NB4 (cell line): ENCODE measurements around the gene MYOZ3.

ENCODE experiments used
- POLR2A ChIP-seq: IDR thresholded peaks from 2 replicates; pipeline ENCODE4 v1.6.1; 2011; ENCODE audit warnings: mild to moderate bottlenecking; ENCODE audit not compliant: insufficient read length; ENCODE audit errors: extremely low read depth
- TF ChIP-seq, protein P1 (sequence below): IDR thresholded peaks from one replicate; pipeline ENCODE4 v1.5.1; 2012; ENCODE audit warnings: low read depth, low read length

DNA sequence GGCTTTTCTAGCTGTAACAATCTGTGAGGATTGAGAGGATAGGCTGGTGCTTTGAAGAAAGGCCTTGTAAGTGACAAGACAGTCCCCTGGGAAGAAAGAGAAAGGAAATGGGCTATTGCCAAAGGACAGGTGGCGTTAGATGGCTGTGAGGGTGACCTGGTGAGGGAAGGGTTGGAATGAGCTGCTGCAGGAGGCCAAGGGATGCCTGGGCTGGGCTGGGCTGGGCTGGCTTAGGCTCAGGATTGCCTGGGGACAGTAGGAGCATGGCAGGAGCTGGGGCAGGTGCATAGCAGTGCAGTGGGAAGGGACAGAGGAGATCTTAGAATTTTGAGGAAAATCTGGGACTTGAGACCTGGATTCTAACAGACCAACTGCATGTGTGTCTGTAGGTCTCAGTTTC, 9.7 kb upstream of the MYOZ3 start:
- no peak for TF ChIP-seq POLR2A
- TF ChIP-seq, protein P1, sequence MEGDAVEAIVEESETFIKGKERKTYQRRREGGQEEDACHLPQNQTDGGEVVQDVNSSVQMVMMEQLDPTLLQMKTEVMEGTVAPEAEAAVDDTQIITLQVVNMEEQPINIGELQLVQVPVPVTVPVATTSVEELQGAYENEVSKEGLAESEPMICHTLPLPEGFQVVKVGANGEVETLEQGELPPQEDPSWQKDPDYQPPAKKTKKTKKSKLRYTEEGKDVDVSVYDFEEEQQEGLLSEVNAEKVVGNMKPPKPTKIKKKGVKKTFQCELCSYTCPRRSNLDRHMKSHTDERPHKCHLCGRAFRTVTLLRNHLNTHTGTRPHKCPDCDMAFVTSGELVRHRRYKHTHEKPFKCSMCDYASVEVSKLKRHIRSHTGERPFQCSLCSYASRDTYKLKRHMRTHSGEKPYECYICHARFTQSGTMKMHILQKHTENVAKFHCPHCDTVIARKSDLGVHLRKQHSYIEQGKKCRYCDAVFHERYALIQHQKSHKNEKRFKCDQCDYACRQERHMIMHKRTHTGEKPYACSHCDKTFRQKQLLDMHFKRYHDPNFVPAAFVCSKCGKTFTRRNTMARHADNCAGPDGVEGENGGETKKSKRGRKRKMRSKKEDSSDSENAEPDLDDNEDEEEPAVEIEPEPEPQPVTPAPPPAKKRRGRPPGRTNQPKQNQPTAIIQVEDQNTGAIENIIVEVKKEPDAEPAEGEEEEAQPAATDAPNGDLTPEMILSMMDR = no peak
